Effector memory CD4-positive, alpha-beta T cell (primary cell): ENCODE results near the gene ARFGAP1.

Source experiments
- DNase-seq, 3 donors: peaks; one replicate each; pipeline ENCODE4 v3.0.0-alpha.2; 2020
- H3K27ac ChIP-seq: 2 replicates; pipeline ENCODE4 v1.7.0; 2013; ENCODE audit warnings: mild to moderate bottlenecking, low read length, moderate library complexity; ENCODE audit not compliant: insufficient read depth, poor library complexity, severe bottlenecking
- H3K27me3 ChIP-seq: replicated peaks from 2 replicates; pipeline ENCODE4 v1.7.0; 2013; ENCODE audit warnings: mild to moderate bottlenecking, low read length; ENCODE audit not compliant: insufficient read depth, control insufficient read depth, poor library complexity, severe bottlenecking
- H3K36me3 ChIP-seq: 2 replicates; pipeline ENCODE4 v1.7.0; 2013; ENCODE audit warnings: mild to moderate bottlenecking, low read length, moderate library complexity; ENCODE audit not compliant: control insufficient read depth, insufficient read depth
- H3K4me1 ChIP-seq: 2 replicates; pipeline ENCODE4 v1.7.0; 2013; ENCODE audit warnings: low read length, mild to moderate bottlenecking; ENCODE audit not compliant: control insufficient read depth, insufficient read depth, poor library complexity, severe bottlenecking
- H3K4me3 ChIP-seq: 2 replicates; pipeline ENCODE4 v1.7.0; 2013; ENCODE audit warnings: low read length, low read depth, mild to moderate bottlenecking; ENCODE audit not compliant: insufficient read depth, poor library complexity, severe bottlenecking
- H3K9me3 ChIP-seq: 2 replicates; pipeline ENCODE4 v1.7.0; 2013; ENCODE audit warnings: mild to moderate bottlenecking, low read length, moderate library complexity; ENCODE audit not compliant: control insufficient read depth
- total RNA-seq, 3 donors: gene quantifications; one replicate each; lab custom pipeline; 2026; lab: John Stamatoyannopoulos, UW

The ARFGAP1 gene
- total RNA-seq, result 97.7 to 108 (median 100) reads per million in 3 donors

DNA sequence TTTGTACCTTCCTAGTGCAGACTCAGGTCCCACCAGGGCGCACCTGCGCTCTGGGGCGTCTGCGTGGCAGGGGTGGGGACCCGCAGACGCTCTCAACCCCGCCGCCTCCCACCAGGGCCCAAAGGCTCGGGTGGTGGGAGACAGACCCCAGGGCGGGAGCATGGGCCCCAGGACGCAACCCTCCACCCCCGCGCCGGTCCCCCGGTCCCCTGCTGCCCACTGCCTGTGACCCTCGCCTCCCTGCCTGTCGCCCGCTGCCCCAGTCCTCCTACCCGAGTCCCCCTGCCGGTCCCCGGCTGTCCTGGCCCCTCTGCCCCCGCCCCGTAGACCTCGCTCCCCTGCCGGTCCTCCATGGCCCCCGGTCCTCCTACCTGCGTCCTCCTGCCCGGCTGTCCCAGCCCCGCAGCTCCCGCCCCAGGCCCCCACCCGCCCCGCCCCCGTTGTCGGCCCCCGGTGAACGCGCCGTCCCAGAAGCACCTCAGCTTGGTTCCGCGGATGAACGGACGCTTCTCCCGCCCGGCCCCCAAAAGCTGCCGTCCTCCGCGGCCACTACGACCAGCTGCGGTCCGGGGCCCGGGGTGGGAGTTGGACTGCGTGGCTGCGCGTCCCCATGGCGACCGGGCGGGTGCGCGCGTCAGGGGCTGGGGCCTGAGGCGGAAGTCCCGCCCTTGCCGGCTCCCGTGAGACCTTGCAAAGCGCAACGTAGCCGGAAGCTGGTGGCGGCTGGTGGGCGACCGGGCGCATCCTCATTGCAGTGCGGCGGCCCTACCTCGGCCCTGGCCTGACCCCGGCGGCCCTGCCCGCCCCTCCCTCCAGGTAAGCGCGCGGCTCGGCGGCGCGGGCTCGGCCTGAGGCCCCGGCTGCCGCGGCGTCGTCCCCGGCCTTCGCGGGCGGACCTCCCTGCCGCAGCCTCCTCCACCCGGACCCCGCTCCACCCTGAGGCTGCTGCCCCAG is at the start of gene ARFGAP1:
ARFGAP1 (plus strand) TSS at position 709 of the 954 bp plus-strand sequence. CDS start 2,768 bp downstream, outside the sequence.
- peak; percentile 73 to 82 (median 76) for DNase-seq
- Histone ChIP-seq H3K36me3 (peaks cover 19% of the 10 kb centered on the region), H3K4me3 (peak within 1 kb of the TSS; percentile 83), H3K4me1 (peaks cover 13% of the 10 kb centered on the region), H3K9me3 (no peaks in the 10 kb centered on the region), H3K27me3 (no peaks in the 10 kb centered on the region), H3K27ac (peak within 1 kb of the TSS; percentile 56)

DNA sequence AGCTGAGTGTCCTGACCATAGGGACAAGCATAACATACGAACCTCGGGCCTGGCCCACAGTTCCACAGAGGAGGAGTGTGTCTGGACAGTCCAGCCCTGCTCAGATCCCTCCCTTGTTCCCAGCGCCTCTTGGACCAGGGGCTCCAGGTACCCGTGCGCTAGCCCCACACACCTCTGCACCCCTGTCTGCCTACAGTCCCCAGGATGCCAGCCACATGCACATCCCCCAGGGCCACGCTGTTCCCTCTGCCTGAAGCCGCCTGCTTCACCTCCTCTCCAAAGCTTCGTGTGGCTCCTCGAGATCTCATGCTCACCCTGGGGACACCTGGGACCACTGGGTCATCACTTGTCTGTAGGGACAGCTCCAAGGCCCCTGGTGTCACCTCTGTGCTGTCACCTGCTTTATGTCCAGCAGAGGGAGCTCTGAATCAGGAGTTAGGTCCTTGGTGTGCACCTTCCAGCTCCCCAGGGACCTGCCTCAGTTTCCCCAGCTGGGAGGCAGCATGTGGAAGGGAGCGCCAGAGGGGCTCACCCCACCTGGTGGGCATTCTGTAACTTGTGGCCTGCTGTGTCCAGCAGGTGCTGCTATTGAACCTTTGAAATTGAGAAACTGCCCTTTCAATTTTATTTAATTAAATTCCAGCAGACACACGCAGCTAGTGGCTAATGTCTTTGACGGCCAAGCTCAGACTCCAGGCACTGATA is 49.3 kb upstream of the ARFGAP1 start:
- H3K27me3 ChIP-seq, result no peaks in the 10 kb centered on the region
- peak in 2 of 3 donors; percentile 12 to 22 for DNase-seq
- no peaks in the 10 kb centered on the region for H3K4me1 ChIP-seq
- no peak overlapping the region for H3K27ac ChIP-seq
- H3K4me3 ChIP-seq, result no peak overlapping the region
- H3K36me3 ChIP-seq, result no peaks in the 10 kb centered on the region
- H3K9me3 ChIP-seq, result no peaks in the 10 kb centered on the region

DNA sequence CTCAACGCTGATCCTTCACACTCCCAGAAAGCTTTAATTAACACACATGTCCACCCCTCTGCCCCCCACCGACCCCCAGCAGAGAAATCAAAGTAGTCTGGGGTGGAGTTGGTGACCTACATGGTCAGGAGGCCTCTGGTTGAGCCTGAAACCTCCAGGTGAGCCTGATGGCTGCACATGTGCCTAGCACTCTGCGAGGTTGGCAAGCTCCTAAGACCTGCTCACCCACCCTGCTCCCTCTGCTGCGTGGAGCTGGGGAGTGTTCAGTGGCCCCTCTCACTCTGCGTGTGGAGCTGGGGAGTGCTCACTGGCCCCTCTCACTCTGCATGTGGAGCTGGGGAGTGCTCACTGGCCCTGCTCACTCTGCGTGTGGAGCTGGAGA is 48.8 kb upstream of the ARFGAP1 start:
- Histone ChIP-seq H3K36me3 (no peaks in the 10 kb centered on the region), H3K27me3 (no peaks in the 10 kb centered on the region), H3K9me3 (no peaks in the 10 kb centered on the region), H3K27ac (no peak overlapping the region), H3K4me1 (no peaks in the 10 kb centered on the region), H3K4me3 (no peak overlapping the region)
- DNase-seq, result no peak

DNA sequence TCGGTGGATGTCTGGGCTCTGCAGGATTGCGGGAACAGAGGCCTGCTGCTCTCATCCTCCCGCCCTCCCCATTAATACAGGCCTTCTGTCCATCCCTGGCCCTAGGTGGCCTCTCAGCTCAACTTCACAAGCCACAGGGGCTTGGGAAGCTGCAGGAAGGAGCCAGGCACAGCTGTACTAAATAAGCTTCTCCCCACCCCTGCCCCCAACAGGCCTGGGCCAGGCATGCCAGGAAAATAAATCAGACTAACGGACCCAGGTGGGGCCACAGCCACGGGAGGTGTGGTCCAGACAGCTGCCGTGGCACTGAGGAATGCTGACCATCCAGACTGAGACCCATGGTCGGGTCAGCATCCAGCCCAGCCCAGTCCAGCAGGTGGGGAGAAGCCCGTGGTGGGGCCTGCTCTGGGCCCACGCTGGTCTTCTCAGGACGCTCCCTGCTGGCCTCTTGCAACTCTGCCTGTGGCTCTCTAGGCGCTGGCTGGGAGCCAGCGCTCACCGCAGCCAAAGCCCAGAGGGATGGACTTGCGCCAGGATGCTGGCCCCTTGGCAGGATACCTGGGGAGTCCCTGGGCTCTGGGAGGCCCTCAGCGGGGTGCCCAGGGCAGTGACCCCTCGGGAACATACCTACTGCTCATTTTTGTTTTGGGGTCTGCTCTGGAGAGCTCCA is 48.1 kb upstream of the ARFGAP1 start:
- Histone ChIP-seq H3K9me3 (no peaks in the 10 kb centered on the region), H3K4me3 (no peak overlapping the region), H3K36me3 (no peaks in the 10 kb centered on the region), H3K27me3 (no peaks in the 10 kb centered on the region), H3K27ac (no peak overlapping the region), H3K4me1 (no peaks in the 10 kb centered on the region)
- no peak for DNase-seq

DNA sequence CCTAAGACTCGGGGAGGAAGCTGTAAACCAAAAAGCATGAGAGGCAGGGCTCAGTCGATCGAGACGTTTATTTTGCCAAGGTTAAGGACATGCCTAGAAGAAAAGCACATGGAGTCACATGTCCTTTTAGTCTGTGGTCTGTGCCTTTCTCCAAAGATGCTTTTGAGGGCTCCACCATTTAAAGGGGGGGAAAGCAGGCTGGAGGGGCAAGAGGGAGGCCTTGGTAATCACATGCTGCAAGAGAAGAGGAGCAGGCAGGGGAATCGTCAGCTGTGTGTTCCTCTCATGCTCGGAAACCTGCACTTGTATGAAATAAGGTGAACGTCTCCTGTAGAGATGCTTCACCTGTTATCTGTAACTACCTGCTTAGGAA is 47.5 kb upstream of the ARFGAP1 start:
- Histone ChIP-seq H3K9me3 (no peaks in the 10 kb centered on the region), H3K27me3 (no peaks in the 10 kb centered on the region), H3K36me3 (no peaks in the 10 kb centered on the region), H3K27ac (no peak overlapping the region), H3K4me1 (no peaks in the 10 kb centered on the region), H3K4me3 (no peak overlapping the region)
- no peak for DNase-seq

DNA sequence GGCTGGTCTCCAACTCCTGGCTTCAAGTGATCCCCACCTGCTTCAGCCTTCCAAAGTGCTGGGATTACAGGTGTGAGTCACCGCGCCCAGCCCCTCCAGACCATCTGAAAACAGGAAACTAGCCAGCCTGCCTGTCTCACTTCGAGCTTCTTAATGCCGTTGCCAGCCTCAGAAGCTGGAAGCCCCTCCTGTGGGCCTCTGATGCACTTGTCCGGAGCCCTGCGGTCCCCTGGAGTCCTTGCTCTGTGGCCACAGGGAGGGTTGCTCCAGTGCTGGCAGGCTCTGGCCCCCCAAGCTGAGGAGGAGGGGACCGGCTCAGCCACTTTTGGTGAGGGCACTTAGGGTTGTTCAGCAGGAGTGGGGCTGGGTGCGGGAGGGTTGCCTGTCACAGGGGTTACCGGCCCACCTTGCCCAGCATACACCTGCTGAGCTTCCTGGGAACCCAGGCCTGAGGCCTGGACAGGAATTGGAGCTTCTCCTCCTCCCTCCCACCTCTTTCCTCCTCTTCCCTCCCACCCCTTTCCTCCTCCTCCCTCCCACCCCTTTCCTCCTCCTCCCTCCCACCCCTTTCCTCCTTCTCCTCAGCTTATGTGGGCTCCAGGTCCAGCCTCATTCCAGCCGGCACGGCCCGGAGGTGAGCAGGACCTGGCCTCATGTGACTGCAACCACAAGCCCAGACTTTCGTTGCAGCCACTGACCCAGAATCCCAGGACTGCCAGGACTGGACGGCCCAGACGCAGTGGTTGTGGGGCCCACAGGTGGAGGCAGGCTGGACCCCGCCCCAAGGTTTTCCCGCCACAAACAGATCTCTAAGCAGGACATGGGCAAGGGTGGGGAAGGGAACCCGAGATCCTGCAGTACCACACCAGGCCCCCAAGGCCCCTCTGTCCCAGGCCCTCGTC is 46.3 kb upstream of the ARFGAP1 start:
- Histone ChIP-seq H3K9me3 (no peaks in the 10 kb centered on the region), H3K4me3 (no peak overlapping the region), H3K4me1 (no peaks in the 10 kb centered on the region), H3K27ac (no peak overlapping the region), H3K27me3 (no peaks in the 10 kb centered on the region), H3K36me3 (no peaks in the 10 kb centered on the region)
- no peak for DNase-seq

DNA sequence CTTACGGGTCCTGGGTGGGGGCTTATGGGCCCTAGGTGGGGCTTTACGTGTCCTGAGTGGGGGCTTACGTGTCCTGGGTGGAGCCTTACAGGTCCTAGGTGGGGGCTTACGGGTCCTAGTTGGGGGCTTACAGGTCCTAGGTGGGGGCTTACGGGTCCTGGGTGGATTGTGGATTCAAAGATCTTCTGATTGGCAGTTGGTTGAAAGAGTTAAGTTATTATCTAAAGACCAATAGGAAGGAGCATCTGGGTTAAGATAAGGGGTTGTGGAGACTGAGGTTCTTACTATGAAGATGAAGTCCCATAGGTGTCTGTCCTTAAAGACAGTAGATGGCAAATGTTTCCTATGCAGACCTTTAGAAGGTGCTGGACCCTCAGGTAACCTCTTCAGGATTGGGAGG is 45.4 kb upstream of the ARFGAP1 start:
- no peak overlapping the region for H3K27ac ChIP-seq
- H3K36me3 ChIP-seq, result no peaks in the 10 kb centered on the region
- DNase-seq, result no peak
- H3K4me3 ChIP-seq, result no peak overlapping the region
- no peaks in the 10 kb centered on the region for H3K9me3 ChIP-seq
- H3K4me1 ChIP-seq, result no peaks in the 10 kb centered on the region
- no peaks in the 10 kb centered on the region for H3K27me3 ChIP-seq

DNA sequence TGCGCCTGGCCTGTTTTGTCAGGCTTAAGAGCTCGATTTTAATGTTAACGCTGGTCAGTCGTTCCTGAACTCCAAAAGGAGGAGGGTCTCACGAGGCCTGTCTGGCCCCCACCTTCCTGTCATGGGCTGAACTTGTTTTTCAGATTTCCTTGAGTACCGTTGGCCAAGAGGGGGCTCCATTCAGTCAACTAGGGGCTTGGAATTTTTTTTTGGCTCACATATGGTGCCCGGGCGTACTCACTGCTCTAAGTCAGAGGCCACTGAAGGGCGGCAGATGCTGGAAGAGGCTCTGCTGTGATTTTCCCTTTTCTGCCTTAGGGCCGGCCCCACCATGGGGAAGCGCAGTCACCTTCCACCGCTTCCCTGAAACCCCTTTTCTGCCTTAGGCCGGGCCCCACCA is 43.8 kb upstream of the ARFGAP1 start:
- Histone ChIP-seq H3K9me3 (no peaks in the 10 kb centered on the region), H3K27ac (no peak overlapping the region), H3K27me3 (no peaks in the 10 kb centered on the region), H3K36me3 (no peaks in the 10 kb centered on the region), H3K4me1 (no peaks in the 10 kb centered on the region), H3K4me3 (no peak overlapping the region)
- no peak for DNase-seq

DNA sequence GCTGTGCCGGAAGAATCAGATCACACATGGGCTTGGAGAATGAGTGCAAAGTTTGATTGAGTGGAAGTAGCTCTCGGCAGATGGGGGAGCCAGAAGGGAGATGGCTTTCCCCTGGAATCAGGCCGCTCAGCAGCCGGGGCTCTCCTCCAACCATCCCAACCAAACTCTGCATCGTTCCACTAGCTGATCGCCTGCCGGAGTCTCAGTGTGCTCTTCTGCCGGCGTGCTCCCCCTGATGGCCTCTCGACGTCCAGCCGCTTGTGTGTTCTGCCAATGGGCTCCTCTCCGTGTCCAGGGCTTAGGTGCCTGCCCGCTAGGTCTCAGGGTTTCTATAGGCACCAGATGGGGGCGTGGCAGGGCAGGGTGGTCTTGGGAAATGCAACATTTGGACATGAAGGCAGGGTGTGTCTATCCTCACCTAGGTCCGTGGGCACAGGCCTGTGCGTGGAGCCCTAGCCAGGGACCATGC is 41.8 kb upstream of the ARFGAP1 start:
- DNase-seq, result no peak
- H3K27ac ChIP-seq, result no peak overlapping the region
- no peaks in the 10 kb centered on the region for H3K27me3 ChIP-seq
- H3K4me3 ChIP-seq, result no peak overlapping the region
- H3K36me3 ChIP-seq, result no peaks in the 10 kb centered on the region
- H3K9me3 ChIP-seq, result no peaks in the 10 kb centered on the region
- H3K4me1 ChIP-seq, result peaks cover 8% of the 10 kb centered on the region
